ENCODE data around the gene ALDOB.

Gene ALDOB

GRCh38 chr9:101383361-101383760 is 52.2 kb downstream of the ALDOB start:
- DNase-seq (ENCODE audit: low spot score), result no peak

- no peak for DNase-seq (ENCODE audit: low spot score)
Measured at GRCh38 chr9:101381833-101382342, 53.7 kb downstream of the ALDOB start.

- DNase-seq (ENCODE audit: low spot score), result no peak
Measured at GRCh38 chr9:101381118-101381517, 54.5 kb downstream of the ALDOB start.

GRCh38 chr9:101380295-101380694 is 55.3 kb downstream of the ALDOB start:
- DNase-seq (ENCODE audit: low spot score), result no peak

GRCh38 chr9:101376111-101376848 is 59.3 kb downstream of the ALDOB start:
- no peak for DNase-seq (ENCODE audit: low spot score)

- no peak for DNase-seq (ENCODE audit: low spot score)
Measured at GRCh38 chr9:101375546-101375945, 60.0 kb downstream of the ALDOB start.

- DNase-seq (ENCODE audit: low spot score), result no peak
Measured at GRCh38 chr9:101372327-101373118, 63.1 kb downstream of the ALDOB start.

- DNase-seq (ENCODE audit: low spot score), result no peak
Measured at GRCh38 chr9:101371813-101372212, 63.8 kb downstream of the ALDOB start.
